Stimulated activated CD8-positive, alpha-beta memory T cell treated with anti-CD3 and anti-CD28 coated beads, Interleukin-12 subunit alpha, Interleukin-12 subunit beta, amount 100 ng/mL, for 1 hour (primary cell): ENCODE data around the gene RBM27.
"Not testable (repeated sequence)": the region's sequence is repeated elsewhere in the genome, so short reads cannot be mapped to it uniquely, and the experiment has no call there.

ENCODE experiments used
- DNase-seq: peaks from one replicate; pipeline ENCODE4 v3.0.0-alpha.2; 2020; ENCODE audit warnings: low read depth

Gene RBM27

GRCh38 chr5:146205499-146206202 is 2.2 kb downstream of the RBM27 start:
- no peak for DNase-seq

- no peak for DNase-seq
Measured at GRCh38 chr5:146206257-146206656, 2.9 kb downstream of the RBM27 start.

GRCh38 chr5:146208916-146209522 is 5.6 kb downstream of the RBM27 start:
- no peak for DNase-seq

GRCh38 chr5:146209714-146210113 is 6.3 kb downstream of the RBM27 start:
- no peak for DNase-seq

GRCh38 chr5:146210810-146211209 is 7.4 kb downstream of the RBM27 start:
- not testable (repeated sequence) for DNase-seq

GRCh38 chr5:146213210-146213826 is 9.9 kb downstream of the RBM27 start:
- no peak for DNase-seq

- DNase-seq, result not testable (repeated sequence)
Measured at GRCh38 chr5:146214881-146215280, 11.5 kb downstream of the RBM27 start.

GRCh38 chr5:146218168-146218567 is 14.8 kb downstream of the RBM27 start:
- no peak for DNase-seq

GRCh38 chr5:146219243-146219642 is 15.8 kb downstream of the RBM27 start:
- no peak for DNase-seq

- DNase-seq, result no peak
Measured at GRCh38 chr5:146221234-146221633, 17.8 kb downstream of the RBM27 start.

- DNase-seq, result no peak
Measured at GRCh38 chr5:146222005-146222404, 18.6 kb downstream of the RBM27 start.

- no peak for DNase-seq
Measured at GRCh38 chr5:146223179-146223578, 19.8 kb downstream of the RBM27 start.

GRCh38 chr5:146229222-146229621 is 25.8 kb downstream of the RBM27 start:
- no peak for DNase-seq

- no peak for DNase-seq
Measured at GRCh38 chr5:146232223-146232622, 28.8 kb downstream of the RBM27 start.

- no peak for DNase-seq
Measured at GRCh38 chr5:146233441-146233840, 30.0 kb downstream of the RBM27 start.

- DNase-seq, result no peak
Measured at GRCh38 chr5:146238973-146239372, 35.6 kb downstream of the RBM27 start.

- DNase-seq, result no peak
Measured at GRCh38 chr5:146240951-146241350, 37.5 kb downstream of the RBM27 start.

GRCh38 chr5:146243247-146243646 is 39.8 kb downstream of the RBM27 start:
- no peak for DNase-seq

- DNase-seq, result no peak
Measured at GRCh38 chr5:146248561-146248960, 45.2 kb downstream of the RBM27 start.

- DNase-seq, result no peak
Measured at GRCh38 chr5:146249801-146250200, 46.4 kb downstream of the RBM27 start.
